Brain pericyte (primary cell): ENCODE data around the gene ITPK1.

ENCODE experiments used
- DNase-seq: peaks from one replicate; pipeline ENCODE4 v3.0.0-alpha.2; 2012; ENCODE audit warnings: low read depth, low spot score

Gene ITPK1

DNA sequence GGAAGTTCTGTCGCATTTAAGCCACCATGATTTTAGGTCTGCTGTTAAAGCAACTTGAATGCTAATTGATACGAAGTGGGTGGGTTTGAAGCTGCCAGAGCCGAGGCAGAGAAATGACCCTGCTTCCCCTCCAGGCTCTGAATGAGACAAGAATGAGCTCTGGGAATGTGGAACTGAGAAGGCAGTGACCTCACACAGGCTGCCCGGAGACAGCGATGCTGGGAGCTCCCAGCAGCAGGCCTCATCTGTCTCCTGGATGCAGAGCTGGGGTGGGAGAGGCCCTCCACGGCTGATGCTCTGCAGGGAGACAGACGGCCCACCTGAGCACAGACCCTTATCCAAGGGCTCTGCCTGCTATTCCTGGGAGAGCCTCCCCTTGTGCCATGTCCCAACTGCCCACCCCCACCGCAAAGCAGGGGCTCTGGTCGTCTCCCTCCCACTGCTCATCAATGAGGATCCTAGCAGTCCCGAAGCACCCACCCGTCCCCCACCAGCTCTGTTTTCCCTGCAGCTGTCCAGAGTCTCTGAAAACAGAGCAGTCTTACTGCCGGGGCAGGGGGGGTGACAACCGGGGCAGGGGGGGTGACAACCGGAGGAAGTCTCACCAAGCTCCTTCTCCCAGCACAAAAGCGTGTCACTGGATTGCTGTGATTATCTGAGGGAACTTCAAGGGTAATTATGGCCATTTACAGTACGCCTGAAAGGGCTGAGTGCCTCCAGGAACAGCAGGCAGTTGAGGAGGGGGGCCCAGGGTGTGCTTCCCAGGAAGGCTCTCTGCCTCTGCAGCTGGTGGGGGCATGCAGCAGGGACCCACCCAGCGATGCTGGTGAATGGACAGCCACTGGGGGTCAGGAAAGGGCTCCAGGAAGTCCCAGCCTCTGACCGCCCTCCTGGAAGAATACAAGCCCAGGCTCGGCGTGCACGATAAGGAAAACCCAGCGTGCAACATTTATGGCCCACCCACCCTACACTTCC is 125.0 kb downstream of the ITPK1 start:
- no peak for DNase-seq

DNA sequence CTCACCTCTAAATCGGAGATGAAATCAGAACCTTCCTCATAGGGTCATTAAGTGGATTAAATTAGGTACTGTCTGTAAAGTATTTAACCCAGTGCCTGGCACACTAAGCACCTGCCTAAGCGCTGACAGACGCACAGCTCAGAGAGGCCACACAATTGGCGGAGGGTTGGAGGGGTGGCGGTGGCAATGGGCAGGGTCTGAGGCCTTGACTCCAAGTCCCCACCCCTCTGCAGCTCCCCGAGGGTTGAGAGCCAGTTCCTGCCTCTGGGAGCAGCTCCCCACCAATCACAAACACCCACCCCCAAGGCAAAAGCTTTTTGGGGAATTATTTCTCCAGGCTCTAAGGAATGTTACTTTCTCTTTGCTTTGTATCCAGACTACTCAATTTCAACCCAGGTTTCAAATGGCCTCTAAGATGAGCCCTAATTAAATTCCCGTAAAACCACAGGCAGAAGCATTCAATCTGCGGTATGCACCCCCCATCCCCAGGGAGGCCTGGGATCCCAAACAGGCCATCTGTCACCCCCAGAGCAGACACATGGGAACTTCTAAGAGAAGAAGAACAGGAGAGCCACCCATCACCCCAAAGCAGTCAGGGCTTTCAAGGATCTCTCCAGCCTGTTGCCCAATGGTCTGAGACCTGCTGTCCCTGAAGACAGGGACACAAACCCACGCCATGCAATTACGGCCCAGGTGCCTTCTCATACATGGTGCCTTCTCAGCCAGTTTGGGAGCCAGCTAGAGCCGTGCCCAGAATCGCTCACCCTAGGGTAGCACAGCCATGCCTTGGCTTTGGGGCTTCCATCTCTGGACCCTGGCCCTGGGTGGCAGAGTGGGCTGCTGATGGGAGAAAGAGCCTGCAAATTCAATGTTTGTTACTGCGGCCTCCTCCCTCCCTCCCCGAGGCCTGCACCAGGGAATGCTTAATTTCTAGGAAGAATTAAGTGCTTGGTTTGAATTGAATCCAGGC is 126.7 kb downstream of the ITPK1 start:
- DNase-seq = no peak

DNA sequence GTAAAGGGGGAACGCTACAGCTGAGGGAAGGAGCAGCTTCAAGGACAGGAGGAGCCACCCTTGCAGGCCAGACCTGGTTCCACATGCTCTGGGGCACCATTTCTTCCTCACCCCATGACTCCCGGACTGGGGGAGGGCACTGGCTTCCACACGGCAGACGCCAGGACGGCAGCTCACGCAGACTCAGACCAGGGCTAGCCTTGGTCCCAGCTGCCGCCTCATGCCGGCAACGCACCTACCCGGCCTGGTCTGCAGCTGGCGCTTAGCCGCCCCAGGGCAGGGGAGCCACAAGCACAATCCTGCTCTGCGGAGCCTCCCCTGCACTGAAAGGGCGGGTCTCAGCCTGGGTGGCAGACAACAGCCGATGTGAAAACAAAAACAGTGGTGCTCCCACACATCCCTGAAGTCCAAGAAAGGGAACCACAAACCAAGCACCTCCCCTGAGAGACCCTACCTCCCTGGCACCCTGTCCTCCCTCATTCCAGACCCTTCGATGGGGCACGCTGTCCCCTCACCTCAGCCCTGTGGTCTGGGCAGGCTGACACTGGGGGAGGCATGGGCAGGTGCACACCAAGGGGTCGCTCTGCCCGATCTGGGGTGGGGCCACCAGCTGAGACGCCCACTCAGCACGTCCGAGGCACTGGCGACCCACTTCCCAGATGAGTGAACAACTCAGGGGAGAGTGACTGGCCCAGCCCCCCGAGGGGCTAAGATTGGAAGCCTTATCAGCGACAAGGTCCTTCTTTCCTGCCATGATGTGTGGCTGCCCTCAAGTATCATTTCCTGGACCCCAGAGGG is 127.8 kb downstream of the ITPK1 start:
- DNase-seq = no peak

DNA sequence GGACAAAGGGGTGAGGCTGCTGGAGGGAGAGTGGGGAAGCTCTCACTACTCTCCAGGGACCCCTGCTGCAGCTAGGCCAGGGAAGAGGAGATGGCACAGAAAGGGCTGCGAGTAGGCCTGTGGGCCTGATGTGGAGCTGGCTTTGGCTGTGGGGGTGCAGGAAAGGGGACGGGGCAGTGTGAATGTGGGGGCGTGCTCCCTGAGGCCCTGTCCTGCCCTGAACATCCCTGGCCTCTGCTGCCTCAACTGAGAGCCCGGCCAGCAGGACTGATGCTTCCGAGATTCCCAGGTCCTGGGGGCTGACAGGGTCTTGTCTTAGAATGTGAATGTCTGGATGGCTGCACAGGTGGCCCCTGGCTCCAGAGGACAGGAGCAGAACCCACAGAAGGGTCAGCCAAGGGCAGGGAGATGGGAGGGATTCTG is 128.6 kb downstream of the ITPK1 start:
- no peak for DNase-seq

DNA sequence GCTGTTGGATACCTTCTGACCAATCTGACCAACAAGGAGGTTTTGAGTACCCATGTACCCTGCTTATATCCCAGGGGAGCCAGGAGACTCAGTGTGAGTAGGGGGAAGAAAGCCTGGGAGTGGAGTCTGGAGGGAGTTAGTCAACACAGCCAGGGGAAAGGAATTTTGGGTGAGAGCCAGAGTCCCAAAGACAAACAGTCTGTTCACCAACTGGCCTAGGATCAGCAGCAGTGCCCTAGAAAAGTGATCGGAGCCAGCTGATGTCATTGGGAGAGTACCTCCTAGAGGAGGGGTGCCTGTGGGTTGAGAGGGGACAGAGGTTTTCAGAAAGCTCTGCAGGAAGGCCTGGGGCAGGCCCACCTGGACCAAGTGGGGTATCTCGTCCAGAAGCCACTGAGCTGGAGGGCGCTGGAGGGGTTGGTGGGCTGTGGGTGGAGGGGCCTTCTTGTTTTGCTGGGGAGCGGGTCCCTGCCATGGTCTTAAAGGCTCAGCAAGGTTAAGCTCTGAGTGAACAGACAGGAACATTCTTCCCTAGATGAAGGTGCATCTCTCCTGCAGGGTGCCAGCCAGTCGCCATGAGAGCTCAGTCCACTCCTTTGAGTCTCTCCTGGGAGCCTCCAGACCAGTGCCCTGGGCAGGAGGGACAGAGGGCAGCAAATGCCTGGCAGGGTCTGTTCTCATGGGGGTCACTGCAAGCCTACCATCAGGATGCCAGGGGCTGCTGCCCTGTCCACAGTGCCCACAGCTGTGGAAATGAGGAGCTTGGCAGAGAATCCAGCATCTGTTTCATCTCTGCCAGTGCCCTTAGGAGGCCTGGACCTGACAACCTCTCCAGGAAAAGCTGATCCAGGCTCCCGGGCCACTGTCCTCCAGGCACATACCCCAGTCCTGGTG is 129.2 kb downstream of the ITPK1 start:
- no peak for DNase-seq

DNA sequence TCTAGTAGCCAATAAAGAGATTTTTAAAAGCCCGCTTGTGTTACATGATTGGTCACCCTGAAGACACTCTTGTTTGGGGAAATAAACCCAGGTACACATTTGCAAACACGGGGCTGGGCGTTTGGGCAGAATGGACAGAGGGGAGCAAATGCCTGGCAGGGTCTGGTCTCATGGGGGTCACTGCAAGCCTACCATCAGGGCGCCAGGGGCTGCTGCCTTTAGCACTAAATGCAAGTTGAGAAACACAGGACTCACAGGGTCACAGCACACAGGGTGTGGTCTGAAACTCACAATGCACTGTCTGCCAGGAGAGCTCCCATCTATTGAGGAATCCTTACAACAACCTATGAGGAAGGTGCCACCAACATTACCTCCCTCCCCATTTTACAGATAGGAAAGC is 130.2 kb downstream of the ITPK1 start:
- no peak for DNase-seq

DNA sequence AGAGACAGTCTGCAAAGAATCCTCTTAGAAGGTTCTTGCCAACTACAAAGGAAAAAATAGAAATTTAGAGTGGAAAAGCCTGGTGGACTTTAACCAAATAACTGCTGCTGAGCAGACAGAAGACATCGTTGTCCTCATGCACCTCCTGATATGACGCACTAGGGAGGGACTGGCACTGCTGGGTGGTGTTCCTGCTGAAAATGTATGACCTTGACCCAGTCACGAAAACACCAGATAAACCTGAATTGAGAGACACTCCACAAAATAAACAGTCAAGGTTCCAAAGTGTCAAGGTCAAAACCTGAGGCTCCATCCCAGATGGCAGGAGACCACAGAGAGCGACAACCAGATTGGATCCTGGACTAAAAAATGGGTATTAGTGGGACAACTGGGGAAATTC is 130.8 kb downstream of the ITPK1 start:
- DNase-seq = no peak

DNA sequence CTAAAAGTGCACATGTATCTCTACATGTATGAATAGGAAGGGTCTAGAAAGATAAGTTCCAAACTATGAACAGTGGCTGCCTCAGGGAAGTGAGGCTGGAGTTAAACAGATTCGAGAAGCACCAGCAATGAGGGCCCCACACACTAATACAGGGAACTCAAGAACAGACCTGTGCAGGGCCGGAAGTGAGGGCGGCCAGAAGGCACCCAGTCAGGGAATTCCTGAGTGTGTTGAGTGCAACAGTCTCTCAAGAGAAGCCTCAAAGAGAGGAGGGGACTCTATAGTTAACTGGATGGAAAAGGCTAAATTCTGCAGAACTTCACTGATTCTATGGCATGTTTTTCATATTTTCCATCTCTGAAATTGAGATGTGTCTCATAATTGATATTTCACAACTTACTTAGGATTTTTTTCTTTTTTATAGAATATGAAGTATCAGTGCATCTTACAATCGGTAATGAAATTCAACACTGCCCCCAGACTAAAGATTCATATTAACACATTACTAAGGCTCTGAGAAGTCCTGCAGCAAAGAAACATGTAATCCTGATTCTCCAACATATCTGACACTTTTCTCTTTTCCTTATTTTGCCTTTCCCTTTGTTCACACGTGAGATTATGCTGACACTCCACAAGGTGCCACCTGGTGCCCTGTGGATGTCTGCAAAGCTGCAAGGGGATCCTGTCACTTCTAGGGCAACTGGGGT is 131.5 kb downstream of the ITPK1 start:
- no peak for DNase-seq

DNA sequence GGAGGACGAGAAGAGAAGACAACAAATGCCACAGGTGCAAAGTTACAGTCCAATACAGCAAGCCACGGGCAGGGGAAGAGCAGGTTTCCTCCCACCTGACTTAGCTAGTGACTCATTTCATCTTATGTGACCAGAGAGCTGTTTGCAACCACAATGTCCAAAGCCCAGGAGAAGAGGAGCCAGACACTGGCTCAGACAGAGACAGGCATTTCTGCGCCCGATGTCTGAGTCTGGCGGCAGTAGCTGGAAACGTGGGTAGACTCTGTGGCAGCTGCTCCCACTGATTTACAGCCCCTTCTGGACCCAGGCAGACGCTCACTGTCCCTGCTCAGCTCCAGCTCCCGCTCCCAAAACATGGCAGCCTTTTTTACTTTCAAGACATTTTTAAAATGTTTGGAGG is 132.8 kb downstream of the ITPK1 start:
- no peak for DNase-seq

DNA sequence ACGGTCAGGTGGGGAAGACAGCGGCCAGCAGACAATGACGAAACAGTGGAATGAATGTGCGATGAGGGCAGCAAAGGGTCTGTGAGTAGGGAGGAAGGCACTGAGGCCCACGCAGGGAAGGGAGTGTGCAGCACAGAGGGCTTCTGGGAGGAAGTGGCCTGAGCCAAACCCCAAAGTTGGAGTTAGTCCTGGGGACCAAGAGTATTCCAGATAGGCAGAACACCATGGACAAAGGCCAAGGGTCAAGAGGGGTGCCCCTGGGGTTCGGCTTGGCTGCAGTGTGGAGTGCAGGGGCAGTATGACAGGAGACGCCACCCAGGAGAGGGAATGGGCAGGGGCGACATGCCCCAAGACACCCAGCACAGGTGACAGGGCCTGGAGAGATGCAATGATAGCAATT is 134.0 kb downstream of the ITPK1 start:
- DNase-seq = no peak

DNA sequence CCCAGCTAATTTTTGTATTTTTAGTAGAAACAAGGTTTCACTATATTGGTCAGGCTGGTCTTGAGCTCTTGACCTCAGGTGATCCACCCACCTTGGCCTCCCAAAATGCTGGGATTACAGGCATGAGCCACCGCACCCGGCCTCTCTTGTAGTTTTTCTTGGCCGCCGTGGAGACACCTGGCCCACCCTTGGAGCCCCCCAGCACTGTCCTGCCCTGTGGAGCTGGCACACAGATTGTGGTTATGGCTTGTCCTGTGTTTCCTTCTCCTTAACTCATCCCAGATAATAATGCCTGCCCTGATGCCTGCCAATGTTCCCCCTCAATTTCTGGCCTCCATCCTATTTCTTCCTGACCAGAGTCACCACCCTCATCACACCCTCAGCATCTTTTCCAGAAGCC is 134.9 kb downstream of the ITPK1 start:
- no peak for DNase-seq

DNA sequence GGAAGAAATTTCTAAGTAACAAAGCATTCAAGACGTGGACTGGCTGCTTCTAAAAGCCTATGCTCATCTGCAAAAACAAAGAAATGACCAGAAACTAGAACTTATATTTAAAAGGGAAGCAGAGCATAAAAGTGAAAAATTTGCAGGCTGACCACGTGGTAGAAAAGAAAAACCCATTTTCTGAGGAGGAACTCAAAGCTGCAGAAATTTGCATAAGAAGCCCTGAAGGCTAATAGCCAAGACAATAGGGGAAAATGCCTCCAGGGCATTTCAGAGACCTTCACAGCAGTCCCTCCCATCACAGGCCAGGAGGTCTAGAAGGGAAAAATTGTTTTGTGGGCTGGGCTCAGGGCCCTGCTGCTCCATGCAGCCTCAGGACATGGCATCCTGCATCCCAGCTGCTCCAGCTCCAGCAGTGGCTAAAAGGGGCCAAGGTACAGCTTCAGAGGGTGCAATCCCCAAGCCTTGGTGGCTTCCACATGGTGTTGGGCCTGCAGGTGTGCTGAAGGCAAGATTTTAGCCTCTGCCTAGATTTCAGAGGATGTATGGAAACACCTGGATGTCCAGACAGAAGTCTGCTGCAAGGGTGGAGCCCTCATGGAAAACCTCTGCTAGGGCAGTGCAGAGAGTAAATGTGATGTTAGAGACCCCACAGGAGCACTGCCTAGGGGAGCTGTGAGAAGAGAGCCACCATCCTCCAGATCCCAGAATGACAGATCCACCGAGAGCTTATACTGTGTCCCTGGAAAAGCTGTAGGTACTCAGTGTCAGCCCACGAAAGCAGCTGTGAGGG is 137.3 kb downstream of the ITPK1 start:
- no peak for DNase-seq

DNA sequence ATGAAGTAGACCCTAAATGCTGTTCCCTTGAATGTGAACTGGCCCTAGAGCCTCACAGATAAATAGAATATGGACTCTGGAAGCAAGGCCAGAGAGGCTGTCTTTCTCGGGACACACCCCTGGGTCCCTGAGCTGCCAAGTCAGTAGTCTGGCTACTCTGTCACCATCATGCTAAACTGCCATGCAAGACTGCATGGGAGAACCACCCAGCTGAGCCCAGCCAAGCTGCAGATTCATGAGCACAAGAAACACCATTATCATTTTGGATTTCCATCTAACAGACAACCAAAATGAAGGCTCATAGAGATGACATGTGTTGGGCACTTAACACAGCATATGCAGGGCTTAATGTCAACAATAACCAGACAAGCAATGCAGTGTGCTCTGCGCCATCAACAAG is 139.5 kb downstream of the ITPK1 start:
- no peak for DNase-seq

DNA sequence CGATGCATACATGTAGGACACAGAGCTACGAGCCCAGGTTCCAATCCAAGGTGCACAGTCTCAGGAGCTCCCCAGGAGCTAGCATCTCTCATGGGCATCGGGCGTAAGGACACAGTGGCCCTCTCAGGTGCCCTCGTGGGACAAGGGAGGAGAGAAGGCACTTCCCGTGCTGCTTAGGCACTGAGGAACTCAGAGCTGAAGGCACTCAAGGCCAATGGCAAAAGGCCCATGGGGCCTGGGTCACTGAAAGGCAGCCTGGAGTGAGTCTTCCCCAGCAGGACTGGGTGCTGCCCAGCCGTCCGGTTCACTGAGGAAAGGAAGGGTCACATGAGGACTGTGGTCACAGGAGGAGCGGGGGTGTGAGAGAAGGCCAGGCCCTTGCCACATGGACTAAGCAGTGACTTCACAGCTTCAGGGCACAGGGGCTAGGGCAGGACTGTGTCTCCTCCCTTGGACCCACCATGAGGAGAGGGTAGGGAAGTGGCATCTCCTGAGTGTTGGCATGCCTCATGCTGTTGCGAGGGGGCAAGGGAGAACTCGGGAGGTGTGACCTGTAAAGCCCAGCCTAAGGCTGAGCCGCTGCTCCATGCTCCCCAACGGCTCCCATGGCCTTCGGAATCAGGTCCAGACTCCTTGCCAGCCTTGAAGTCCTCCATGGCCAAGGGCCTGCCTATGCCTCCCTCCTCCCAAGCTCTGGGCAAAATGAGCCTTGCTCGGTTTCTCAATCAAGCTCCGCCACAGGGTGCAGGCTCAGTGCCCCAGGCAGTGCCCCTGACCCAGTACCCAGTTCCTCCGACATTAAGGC is 141.0 kb downstream of the ITPK1 start:
- no peak for DNase-seq

DNA sequence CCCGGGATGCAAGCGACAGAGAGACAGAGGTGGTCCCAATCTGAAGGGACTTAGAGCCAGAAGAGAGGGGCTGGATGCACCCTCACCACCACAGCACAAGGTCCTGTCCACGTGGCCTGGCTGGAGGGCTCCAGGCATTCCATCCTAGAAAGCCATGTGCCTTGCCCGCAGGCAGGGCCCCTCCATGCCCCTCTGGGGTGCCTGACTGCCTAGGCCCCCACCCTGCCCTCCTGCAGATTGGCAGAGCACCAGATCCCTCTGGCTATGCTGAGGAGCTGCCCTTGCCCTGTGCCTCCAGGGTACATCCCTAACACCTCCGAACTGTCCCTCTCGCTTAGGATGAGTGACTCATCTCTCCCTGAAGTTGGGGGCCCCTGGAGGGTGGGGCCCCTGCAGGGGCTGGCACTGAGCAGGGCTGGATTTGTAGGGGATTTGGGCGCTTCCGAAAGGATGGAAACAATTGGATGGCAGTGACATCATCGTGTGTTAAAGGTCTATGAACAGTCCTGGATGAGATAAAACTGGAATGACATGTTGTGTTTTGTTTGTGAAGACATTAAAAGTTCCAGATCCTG is 141.8 kb downstream of the ITPK1 start:
- DNase-seq = no peak

DNA sequence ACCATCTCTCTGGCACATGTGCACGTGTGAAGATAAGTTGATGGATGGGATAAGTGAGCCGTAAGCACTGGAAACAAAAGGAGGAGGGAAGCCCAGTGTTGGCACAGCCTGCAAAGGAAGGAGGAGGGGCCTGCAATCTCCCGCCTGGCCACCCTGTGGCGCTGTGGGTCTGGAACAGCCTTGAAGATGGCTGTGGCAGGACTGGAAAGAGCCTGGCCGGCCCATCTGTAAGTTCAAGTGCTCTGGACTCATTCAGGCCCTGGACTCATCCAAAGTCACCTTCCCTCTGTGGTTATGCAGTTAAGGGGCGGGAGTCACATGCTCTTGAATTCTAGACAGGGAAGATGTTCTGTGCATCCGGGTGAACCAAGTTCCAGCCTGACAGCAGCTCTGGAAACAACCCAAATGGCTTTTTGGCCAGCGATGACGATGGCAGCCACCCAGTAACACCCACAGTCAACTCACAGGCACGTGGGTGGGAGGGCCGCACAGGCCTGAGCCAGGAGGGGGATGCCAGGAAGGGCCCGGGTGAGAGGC is 142.4 kb downstream of the ITPK1 start:
- DNase-seq = no peak

DNA sequence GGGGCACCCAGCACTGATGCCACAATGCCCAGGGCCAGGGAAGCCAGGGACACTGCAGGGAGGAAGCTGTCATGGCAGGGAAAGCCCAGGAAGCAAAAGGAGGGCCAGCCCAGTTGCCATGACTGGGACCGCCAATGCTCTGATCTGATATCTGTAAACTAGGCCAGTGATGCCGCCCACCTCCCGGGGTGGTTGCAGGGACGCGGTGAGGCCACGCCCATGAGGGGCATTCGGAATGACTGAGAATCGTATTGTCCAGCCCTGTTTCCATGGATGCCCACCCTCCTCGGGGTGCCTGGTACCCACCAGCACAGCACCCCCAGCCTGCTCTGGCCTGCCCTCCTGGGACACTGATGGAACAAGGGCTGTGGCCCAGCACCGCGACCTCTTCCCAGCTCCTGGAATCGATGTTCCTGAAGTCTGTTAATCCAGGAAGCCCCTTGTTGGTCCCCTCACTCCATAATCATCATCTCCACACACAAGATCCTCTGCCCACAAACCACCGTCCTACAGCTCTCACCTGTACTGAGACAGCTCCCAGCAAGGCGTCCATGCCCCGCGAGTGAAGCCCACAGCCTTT is 144.0 kb downstream of the ITPK1 start:
- DNase-seq = no peak
